K562 (cell line): ENCODE results near the gene OR4C5. TPM values are rescaled to one million over a fixed set of nuclear protein-coding genes. Genes with fewer than 3 reads are reported as not detected.
"Not testable (repeated sequence)": the region's sequence is repeated elsewhere in the genome, so short reads cannot be mapped to it uniquely, and the experiment has no call there.

Source experiments
- ATAC-seq: fragments of 200-7000 bp; cut with Tn5 transposase; 3 replicates; pipeline ENCODE4 v1.9.1; 2020; ENCODE audit warnings: moderate library complexity
- BruUV-seq: library from RNA; stranded (reverse); fragments of 400-500 nt; replicated peaks from 2 replicates; lab custom pipeline; 2021; lab: Mats Ljungman, UMichigan
- CTCF ChIA-PET: fragments of 300-600 bp; formaldehyde crosslinking; extraction: SDS; loops from one replicate; lab custom pipeline; 2021; ENCODE audit warnings: low intra/inter-chr PET ratio; lab: Yijun Ruan, JAX
- POLR2A ChIA-PET: fragments of 300-600, 350-650 bp; sonication (Branson Sonifier 250); formaldehyde crosslinking; extraction: SDS; loops from one replicate; lab custom pipeline; 2021; ENCODE audit warnings: antibody characterized with exemption, inconsistent platforms; lab: Yijun Ruan, JAX
- DNase-seq, 4 experiments: peaks; one replicate each; pipeline versions ENCODE4 v3.0.0 to v3.0.0-alpha.2; 2011 to 2018; ENCODE audit warnings: low spot score in 3 of 4, mixed read lengths in 3 of 4; ENCODE audit errors: extremely low read depth in 1 of 4
- FAIRE-seq: peaks from 2 replicates; lab custom pipeline; 2011; peaks lifted over from hg19 to GRCh38; lab: Jason Lieb, UNC
- H2AFZ ChIP-seq: 2 replicates; pipeline ENCODE4 v1.6.0; 2011; ENCODE audit warnings: low read depth, low read length, control low read depth, inconsistent platforms
- H3K27ac ChIP-seq: fragments of 200-600 bp; 3 replicates; pipeline ENCODE4 v1.8.0; 2011; ENCODE audit warnings: low read depth, mild to moderate bottlenecking, control low read depth, inconsistent platforms, low read length, moderate library complexity, mixed read lengths; ENCODE audit errors: extremely low read depth
- H3K27me3 ChIP-seq, 2 experiments: fragments of 300-600 bp in 1 of 2; 2 replicates in 1 of 2; 3 replicates in 1 of 2; pipeline versions ENCODE4 v1.6.0 to v1.8.0; 2011; ENCODE audit warnings: inconsistent platforms in 2 of 2, low read length in 2 of 2, mild to moderate bottlenecking in 1 of 2, mixed read lengths in 1 of 2, moderate library complexity in 1 of 2; ENCODE audit not compliant: control insufficient read depth in 2 of 2, insufficient read depth in 2 of 2
- H3K36me3 ChIP-seq: fragments of 300-600 bp; 3 replicates; pipeline ENCODE4 v1.8.0; 2011; ENCODE audit warnings: mild to moderate bottlenecking, low read length, inconsistent platforms; ENCODE audit not compliant: control insufficient read depth, insufficient read depth
- H3K4me1 ChIP-seq, 2 experiments: fragments of 200-600 bp in 1 of 2; replicated peaks in 1 of 2; 2 replicates in 1 of 2; 3 replicates in 1 of 2; pipeline versions ENCODE4 v1.5.1 to v1.8.0; 2011; ENCODE audit warnings: inconsistent platforms in 2 of 2, low read length in 2 of 2, mild to moderate bottlenecking in 1 of 2, mixed read lengths in 1 of 2, moderate library complexity in 1 of 2; ENCODE audit not compliant: control insufficient read depth in 2 of 2, insufficient read depth in 2 of 2
- H3K4me2 ChIP-seq: 2 replicates; pipeline ENCODE4 v1.6.1; 2011; ENCODE audit warnings: low read length, control low read depth, inconsistent platforms, mixed read lengths; ENCODE audit not compliant: insufficient read depth
- H3K4me3 ChIP-seq: fragments of 200-600 bp; sonication (generic), shearing (Covaris generic); 2 replicates; pipeline ENCODE4 v1.5.1; 2016; ENCODE audit warnings: control low read depth, inconsistent platforms
- H3K79me2 ChIP-seq: fragments of 200-600 bp; 3 replicates; pipeline ENCODE4 v1.8.0; 2011; ENCODE audit warnings: low read length, inconsistent platforms; ENCODE audit not compliant: control insufficient read depth, insufficient read depth
- H3K9ac ChIP-seq, 2 experiments: 2 replicates each; pipeline versions ENCODE4 v1.6.0 to v1.6.1; 2011; ENCODE audit warnings: low read depth in 2 of 2, low read length in 2 of 2, control low read depth in 1 of 2, inconsistent platforms in 1 of 2, mild to moderate bottlenecking in 1 of 2, mixed read lengths in 1 of 2; ENCODE audit not compliant: insufficient read depth in 1 of 2
- H3K9me1 ChIP-seq: one replicate; pipeline ENCODE4 v1.6.0; 2011; ENCODE audit warnings: inconsistent platforms, mild to moderate bottlenecking, low read length, moderate library complexity; ENCODE audit not compliant: control insufficient read depth, insufficient read depth
- H3K9me3 ChIP-seq: replicated peaks from 2 replicates; pipeline ENCODE4 v1.5.1; 2011; ENCODE audit warnings: low read depth, low read length, inconsistent platforms; ENCODE audit not compliant: control insufficient read depth, insufficient read depth
- H4K20me1 ChIP-seq: replicated peaks from 2 replicates; pipeline ENCODE4 v1.6.1; 2011; ENCODE audit warnings: low read length, inconsistent platforms, mixed read lengths; ENCODE audit not compliant: control insufficient read depth, insufficient read depth
- CAMTA2 ChIP-seq: fragments of 250-450 bp; sonication (Bioruptor Pico); conservative IDR thresholded peaks from 2 replicates; pipeline ENCODE4 v1.5.1; 2022
- DNMT1 ChIP-seq: fragments of 450-650 bp; IDR thresholded peaks from 2 replicates; pipeline ENCODE4 v1.6.1; 2016; ENCODE audit warnings: antibody characterized with exemption, mild to moderate bottlenecking
- KLF10 ChIP-seq: fragments of 250-450 bp; sonication (Bioruptor Pico); IDR thresholded peaks from 2 replicates; pipeline ENCODE4 v1.6.1; 2021; ENCODE audit warnings: matching md5 sums
- NFIC ChIP-seq: fragments of 450-650 bp; IDR thresholded peaks from 2 replicates; pipeline ENCODE4 v1.6.1; 2017; ENCODE audit warnings: mild to moderate bottlenecking, inconsistent platforms
- NFIX ChIP-seq: fragments of 250-450 bp; sonication (Bioruptor Pico); IDR thresholded peaks from 2 replicates; pipeline ENCODE4 v1.4.0; 2020; ENCODE audit warnings: low read depth, mild to moderate bottlenecking, moderate library complexity
- POLR2H ChIP-seq: IDR thresholded peaks from 2 replicates; pipeline ENCODE4 v1.6.1; 2016; ENCODE audit warnings: missing genetic modification characterization, low read depth, mild to moderate bottlenecking, control low read depth, missing compliant biosample characterization, moderate library complexity
- PTBP1 ChIP-seq: fragments of 200-400 bp; formaldehyde crosslinking; IDR thresholded peaks from 2 replicates; pipeline ENCODE4 v1.6.1; 2017; ENCODE audit warnings: low read depth, low read length
- RFX1 ChIP-seq: fragments of 450-650 bp; IDR thresholded peaks from 2 replicates; pipeline ENCODE4 v1.6.1; 2016; ENCODE audit warnings: mild to moderate bottlenecking, moderate library complexity
- SIN3A ChIP-seq, 2 experiments: fragments of 150-350 bp in 1 of 2; IDR thresholded peaks; 2 replicates each; pipeline ENCODE4 v1.6.1; 2011 to 2016; ENCODE audit warnings: borderline replicate concordance in 2 of 2, low read depth in 2 of 2, low read length in 2 of 2, mild to moderate bottlenecking in 2 of 2, moderate library complexity in 2 of 2; ENCODE audit not compliant: control insufficient read depth in 1 of 2
- ZNF146 ChIP-seq: IDR thresholded peaks from one replicate; pipeline ENCODE4 v1.6.1; 2018; ENCODE audit warnings: missing compliant biosample characterization; ENCODE audit not compliant: unreplicated experiment
- ZNF232 ChIP-seq: sonication (generic); formaldehyde crosslinking; IDR thresholded peaks from 2 replicates; pipeline ENCODE4 v1.8.0; 2022; ENCODE audit warnings: mild to moderate bottlenecking, missing genetic modification reagents
- WGBS: fragments of 100-300 bp; shearing (Covaris generic); methylation state at CpG from one replicate; pipeline ENCODE4 v1.1.6; 2016; ENCODE audit warnings: low coverage, mixed read lengths; ENCODE audit not compliant: insufficient coverage; ENCODE audit errors: missing lambda C conversion rate; 5-methylcytosine and 5-hydroxymethylcytosine counted together
- in situ Hi-C: fragments of 300-500 bp; cut with MboI; formaldehyde crosslinking; loops from 4 replicates; pipeline ENCODE4 v1.15.0; 2018; ENCODE audit warnings: inconsistent platforms, mixed read lengths
- intact Hi-C: fragments of 100-400 bp; cut with micrococcal nuclease; formaldehyde crosslinking; loops from 2 replicates; pipeline ENCODE4 v1.14.2; 2022
- polyA plus RNA-seq, 8 experiments: library from polyadenylated mRNA; depleted of rRNA in 4 of 8; stranded (reverse) in 5 of 8; unstranded in 3 of 8; fragments of >200 nt; fragmentation: Nextera tagmentation in 2 of 8; fragmentation: Illumina TruSeq in 1 of 8; extraction: Ambion mirVana in 2 of 8; extraction: Trizol in 1 of 8; gene quantifications; 2 replicates each; pipeline versions ENCODE4 v1.2.1 to v1.2.3, GENCODE V29; 2011 to 2014; ENCODE audit warnings: inconsistent platforms in 1 of 8, missing spikeins in 1 of 8
- total RNA-seq, 7 experiments: library from RNA; depleted of rRNA in 6 of 7; stranded (reverse); fragments of >200 nt in 6 of 7; fragmentation: Illumina TruSeq in 2 of 7; extraction: Trizol in 2 of 7; gene quantifications; 2 replicates each; pipeline versions ENCODE4 v1.2.1 to v1.2.3, GENCODE V29; 2011 to 2021; ENCODE audit warnings: low replicate concordance in 1 of 7
- TF ChIP-seq, protein P1 (sequence below): fragments of 450-650 bp; IDR thresholded peaks from 2 replicates; pipeline ENCODE4 v1.6.1; 2016; ENCODE audit warnings: borderline replicate concordance

Gene OR4C5
- total and polyA plus RNA-seq, 9 of the 15 experiments (the other 6 are each of a cell fraction or from before 2014, with no cell fraction given) = not detected

- intact Hi-C loops, in situ Hi-C loops, H3K9me3 ChIP-seq, H3K27ac ChIP-seq, BruUV-seq, FAIRE-seq, H3K4me2 ChIP-seq, POLR2A ChIA-PET, H3K27me3 ChIP-seq, H4K20me1 ChIP-seq, H3K4me1 ChIP-seq, DNase-seq, H2AFZ ChIP-seq, ATAC-seq, H3K79me2 ChIP-seq, H3K4me3 ChIP-seq, CTCF ChIA-PET, H3K36me3 ChIP-seq, H3K9ac ChIP-seq, H3K9me1 ChIP-seq: not testable (repeated sequence)
- TF ChIP-seq ZNF146 (CRISPR knock-in tag) = peak; percentile 65
- WGBS = 0% methylated on average over 2 of the region's 2 CpGs
These were observed 23.8 kb downstream of the OR4C5 start for GRCh38 chr11:48342505-48342904.

GRCh38 chr11:48341466-48341865, 24.8 kb downstream of the OR4C5 start:
- BruUV-seq = no TSS peak
- no peaks in the 10 kb centered on the region for H3K27me3 ChIP-seq
- H3K4me2 ChIP-seq = no peak overlapping the region
- CTCF ChIA-PET = no interaction called here
- H3K27ac ChIP-seq = no peak overlapping the region
- intact Hi-C loops = no loop called here
- H3K36me3 ChIP-seq = no peaks in the 10 kb centered on the region
- no peaks in the 10 kb centered on the region for H4K20me1 ChIP-seq
- POLR2A ChIA-PET = no interaction called here
- H3K9me3 ChIP-seq = no peaks in the 10 kb centered on the region
- FAIRE-seq = no peak
- H3K4me3 ChIP-seq = no peak overlapping the region
- H3K4me1 ChIP-seq = no peaks in the 10 kb centered on the region
- no peak for ATAC-seq
- H3K79me2 ChIP-seq = no peaks in the 10 kb centered on the region
- in situ Hi-C loops = no loop called here
- peak; percentile 92 for TF ChIP-seq NFIC
- no peak for TF ChIP-seq KLF10 (CRISPR knock-in tag)
- no peak for TF ChIP-seq CAMTA2
- TF ChIP-seq NFIX (CRISPR knock-in tag) = peak; percentile 94
- TF ChIP-seq SIN3A (IDR thresholded peaks at IDR 0.05; ENCODE audit: borderline replicate concordance in 2 of 2, control insufficient read depth in 1 of 2, low read depth in 2 of 2, low read length in 2 of 2) = no peak
- TF ChIP-seq POLR2H (tag) = no peak
- no peak for TF ChIP-seq ZNF232 (CRISPR knock-in tag)
- TF ChIP-seq PTBP1 = no peak
- no peak for TF ChIP-seq RFX1
- no peak for TF ChIP-seq DNMT1
- TF ChIP-seq, protein P1, sequence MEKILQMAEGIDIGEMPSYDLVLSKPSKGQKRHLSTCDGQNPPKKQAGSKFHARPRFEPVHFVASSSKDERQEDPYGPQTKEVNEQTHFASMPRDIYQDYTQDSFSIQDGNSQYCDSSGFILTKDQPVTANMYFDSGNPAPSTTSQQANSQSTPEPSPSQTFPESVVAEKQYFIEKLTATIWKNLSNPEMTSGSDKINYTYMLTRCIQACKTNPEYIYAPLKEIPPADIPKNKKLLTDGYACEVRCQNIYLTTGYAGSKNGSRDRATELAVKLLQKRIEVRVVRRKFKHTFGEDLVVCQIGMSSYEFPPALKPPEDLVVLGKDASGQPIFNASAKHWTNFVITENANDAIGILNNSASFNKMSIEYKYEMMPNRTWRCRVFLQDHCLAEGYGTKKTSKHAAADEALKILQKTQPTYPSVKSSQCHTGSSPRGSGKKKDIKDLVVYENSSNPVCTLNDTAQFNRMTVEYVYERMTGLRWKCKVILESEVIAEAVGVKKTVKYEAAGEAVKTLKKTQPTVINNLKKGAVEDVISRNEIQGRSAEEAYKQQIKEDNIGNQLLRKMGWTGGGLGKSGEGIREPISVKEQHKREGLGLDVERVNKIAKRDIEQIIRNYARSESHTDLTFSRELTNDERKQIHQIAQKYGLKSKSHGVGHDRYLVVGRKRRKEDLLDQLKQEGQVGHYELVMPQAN = no peak
- no peak overlapping the region for H2AFZ ChIP-seq
- WGBS = 3% methylated on average over 2 of the region's 2 CpGs
- no peak overlapping the region for H3K9ac ChIP-seq
- H3K9me1 ChIP-seq = no peaks in the 10 kb centered on the region
- no peak for DNase-seq
